LNCAP (cell line): ENCODE data around the gene FGF4.

ENCODE experiments used
- CTCF ChIP-seq: fragments of 450-650 bp; IDR thresholded peaks from 2 replicates; pipeline ENCODE4 v1.5.1; 2017; ENCODE audit warnings: mild to moderate bottlenecking

FGF4 gene

DNA sequence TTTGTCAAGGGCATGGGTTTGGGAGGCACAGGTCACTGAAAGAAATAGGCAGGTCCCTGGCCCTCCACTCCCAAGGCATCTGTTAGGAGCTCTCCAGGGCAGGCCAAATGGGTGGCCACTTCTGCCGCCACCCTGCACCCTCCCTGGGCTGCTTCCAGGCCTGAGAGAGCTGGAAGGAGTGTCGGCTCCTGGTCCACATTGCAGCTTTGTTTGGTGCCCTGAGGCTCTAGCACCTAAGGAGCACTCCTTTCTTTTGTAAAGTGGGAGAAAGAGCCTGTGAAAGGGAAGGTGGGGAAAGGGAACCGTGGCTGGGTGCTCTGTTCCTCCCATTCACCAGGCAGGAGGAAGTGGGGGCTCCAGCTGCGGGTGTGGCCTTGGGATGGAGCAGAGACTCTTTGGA is 12.3 kb upstream of the FGF4 start:
- TF ChIP-seq CTCF, result no peak

- no peak for TF ChIP-seq CTCF
Observed at GRCh38 chr11:69781241-69781640, 6.1 kb upstream of the FGF4 start.

DNA sequence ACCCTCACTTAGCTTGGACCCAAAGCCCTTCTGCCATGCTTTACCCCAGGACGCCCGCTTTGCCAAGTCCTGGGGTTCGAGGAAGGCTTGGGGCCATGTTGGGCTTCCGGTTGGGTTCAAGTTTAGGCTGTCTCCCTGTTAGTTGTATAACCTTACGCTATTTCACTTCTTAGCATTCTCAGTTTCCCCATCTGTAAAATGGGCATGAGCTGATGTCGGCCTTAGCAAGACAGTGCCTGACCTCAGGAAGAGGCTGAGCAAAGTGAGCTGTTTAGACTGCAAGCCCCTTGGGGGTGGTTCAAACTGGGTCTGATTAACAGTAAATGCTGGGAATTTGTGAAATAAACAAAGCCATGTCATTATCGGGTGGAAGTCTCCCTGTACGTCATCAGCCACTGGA is 3.2 kb upstream of the FGF4 start:
- no peak for TF ChIP-seq CTCF

- no peak for TF ChIP-seq CTCF
Observed at GRCh38 chr11:69774354-69775162, 583 bp downstream of the FGF4 start.

DNA sequence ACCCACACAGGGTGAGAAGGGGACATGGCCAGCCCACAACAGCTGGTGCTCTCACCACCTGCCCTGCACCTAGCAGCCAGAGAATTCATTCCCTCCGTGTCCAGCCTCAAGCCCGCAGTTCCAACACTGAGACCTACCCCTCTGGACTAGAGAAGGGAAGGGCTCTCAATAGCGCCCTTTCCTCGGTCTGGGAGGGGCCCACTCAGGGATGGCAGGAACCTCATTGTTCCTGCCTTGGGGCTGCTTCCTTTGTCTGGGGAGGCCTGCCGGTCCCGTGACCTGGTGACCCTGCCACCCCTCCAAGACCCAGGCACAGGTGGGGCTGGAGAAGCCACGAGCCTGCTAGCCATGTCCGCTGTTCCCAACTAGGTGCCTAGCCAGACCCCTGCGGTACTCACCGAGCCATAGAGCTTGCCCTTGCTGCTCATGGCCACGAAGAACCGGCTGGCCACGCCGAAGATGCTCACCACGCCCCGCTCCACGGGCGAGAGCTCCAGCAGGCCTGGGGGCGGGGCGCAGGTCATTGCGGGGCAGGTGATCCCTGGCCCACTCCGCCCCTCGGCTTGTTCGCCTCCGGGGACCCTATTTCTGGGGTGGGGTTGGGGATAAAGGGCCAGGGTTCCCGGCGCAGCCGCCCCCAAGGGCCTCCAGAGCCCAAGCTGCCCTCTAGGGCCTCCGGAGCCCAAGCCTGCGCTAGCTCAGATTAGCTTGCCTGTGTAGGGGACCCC is 1.4 kb downstream of the FGF4 start:
- no peak for TF ChIP-seq CTCF

GRCh38 chr11:69771466-69771865 is 3.7 kb downstream of the FGF4 start:
- no peak for TF ChIP-seq CTCF

- no peak for TF ChIP-seq CTCF
Observed at GRCh38 chr11:69770540-69770939, 4.6 kb downstream of the FGF4 start.
